Transverse colon (tissue), 4 donors: ENCODE data around the gene DMD.

Experiments used
- CTCF ChIP-seq, 5 experiments: fragments of 200-600 bp in 3 of 5; fragments of 450-650 bp in 2 of 5; sonication (generic) in 3 of 5; IDR thresholded peaks; 1 replicate in 2 of 5; 2 replicates in 3 of 5; pipeline ENCODE4 v1.5.1; 2016 to 2017; ENCODE audit warnings: antibody characterized with exemption in 5 of 5, inconsistent platforms in 3 of 5, mild to moderate bottlenecking in 2 of 5, moderate library complexity in 1 of 5
- EP300 ChIP-seq: sonication (generic); formaldehyde crosslinking; IDR thresholded peaks from one replicate; pipeline ENCODE4 v1.6.1; 2017; ENCODE audit warnings: antibody characterized with exemption, low read depth
- POLR2A ChIP-seq: fragments of 450-650 bp; IDR thresholded peaks from one replicate; pipeline ENCODE4 v1.6.1; 2016; ENCODE audit warnings: antibody characterized with exemption, mild to moderate bottlenecking, moderate library complexity
- POLR2AphosphoS5 ChIP-seq, 3 donors: sonication (generic); formaldehyde crosslinking; IDR thresholded peaks; one replicate each; pipeline ENCODE4 v1.6.1; 2016; ENCODE audit warnings: antibody characterized with exemption in 3 of 3

GRCh38 chrX:31297881-31298280 is 1913.5 kb downstream of the DMD start:
- TF ChIP-seq POLR2A, result no peak
- TF ChIP-seq CTCF (IDR thresholded peaks at IDR 0.05), result no peak
- TF ChIP-seq POLR2AphosphoS5 (IDR thresholded peaks at IDR 0.05), result no peak
- no peak for TF ChIP-seq EP300
